ENCODE measurements around the gene SPATA7.

DNA sequence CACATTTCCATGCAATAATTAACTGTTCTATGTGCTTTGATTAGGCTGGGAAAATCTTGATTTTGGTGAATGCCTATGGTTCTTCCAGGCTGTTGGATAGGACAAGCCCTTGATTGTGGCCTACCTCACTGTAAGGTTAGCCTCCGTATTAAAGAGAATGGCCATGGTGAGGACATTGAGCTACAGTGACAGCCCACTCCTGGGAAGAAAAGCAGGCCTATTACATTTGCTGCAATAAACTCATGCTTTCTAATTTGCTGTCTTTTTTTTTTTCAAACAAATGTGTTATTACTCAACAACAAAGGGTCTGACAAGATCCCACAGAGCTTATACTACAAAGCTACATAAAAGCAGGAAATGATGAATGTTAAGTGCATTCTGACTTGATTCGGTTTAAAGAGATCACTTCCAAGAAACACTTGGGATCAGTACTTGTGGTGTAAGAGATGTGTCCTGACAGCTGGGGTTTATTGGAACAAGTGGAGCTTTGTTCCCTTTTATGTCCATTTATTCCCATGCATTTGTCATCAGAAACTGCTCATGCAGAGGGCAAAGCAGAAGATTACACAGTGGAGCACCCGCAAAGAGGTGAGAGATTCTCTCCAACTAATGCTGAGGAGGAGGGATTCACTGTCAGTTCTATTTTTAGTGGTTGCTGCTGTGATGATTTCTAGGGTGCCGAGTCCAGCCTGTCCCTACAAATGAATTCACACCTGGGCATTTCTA lies 33.3 kb upstream of the SPATA7 start:
- TF ChIP-seq, protein P1, sequence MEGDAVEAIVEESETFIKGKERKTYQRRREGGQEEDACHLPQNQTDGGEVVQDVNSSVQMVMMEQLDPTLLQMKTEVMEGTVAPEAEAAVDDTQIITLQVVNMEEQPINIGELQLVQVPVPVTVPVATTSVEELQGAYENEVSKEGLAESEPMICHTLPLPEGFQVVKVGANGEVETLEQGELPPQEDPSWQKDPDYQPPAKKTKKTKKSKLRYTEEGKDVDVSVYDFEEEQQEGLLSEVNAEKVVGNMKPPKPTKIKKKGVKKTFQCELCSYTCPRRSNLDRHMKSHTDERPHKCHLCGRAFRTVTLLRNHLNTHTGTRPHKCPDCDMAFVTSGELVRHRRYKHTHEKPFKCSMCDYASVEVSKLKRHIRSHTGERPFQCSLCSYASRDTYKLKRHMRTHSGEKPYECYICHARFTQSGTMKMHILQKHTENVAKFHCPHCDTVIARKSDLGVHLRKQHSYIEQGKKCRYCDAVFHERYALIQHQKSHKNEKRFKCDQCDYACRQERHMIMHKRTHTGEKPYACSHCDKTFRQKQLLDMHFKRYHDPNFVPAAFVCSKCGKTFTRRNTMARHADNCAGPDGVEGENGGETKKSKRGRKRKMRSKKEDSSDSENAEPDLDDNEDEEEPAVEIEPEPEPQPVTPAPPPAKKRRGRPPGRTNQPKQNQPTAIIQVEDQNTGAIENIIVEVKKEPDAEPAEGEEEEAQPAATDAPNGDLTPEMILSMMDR (IDR thresholded peaks at IDR 0.05; ENCODE audit: low read depth, low read length): no peak
- no peak for TF ChIP-seq EZH2phosphoT487 (IDR thresholded peaks at IDR 0.05; ENCODE audit: low read depth)
